ENCODE measurements around the gene COX5B.

The COX5B gene

DNA sequence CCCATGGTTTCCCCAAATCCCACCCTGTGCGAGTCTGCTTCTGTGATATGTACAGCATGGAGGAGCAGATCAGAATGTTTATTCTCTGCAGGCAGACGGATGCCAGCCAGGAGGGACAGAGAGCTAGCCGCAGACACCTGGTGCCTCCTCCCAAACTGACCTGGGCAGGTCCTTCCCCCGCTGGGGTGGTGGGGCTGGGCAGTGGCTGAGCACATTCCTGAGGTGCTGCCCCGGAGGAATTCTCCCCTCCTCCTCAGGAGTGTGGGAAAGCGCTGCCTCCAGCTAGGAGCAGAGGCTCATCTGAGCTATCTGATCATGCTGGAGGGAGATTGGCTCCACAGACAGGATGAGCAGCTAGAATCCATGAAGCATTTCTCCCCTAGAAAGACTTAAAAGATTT lies 45.3 kb downstream of the COX5B start:
- no peak for DNase-seq (ENCODE audit: low spot score)
- H3K4me3 ChIP-seq, result no peak overlapping the region
- TF ChIP-seq, protein P1, sequence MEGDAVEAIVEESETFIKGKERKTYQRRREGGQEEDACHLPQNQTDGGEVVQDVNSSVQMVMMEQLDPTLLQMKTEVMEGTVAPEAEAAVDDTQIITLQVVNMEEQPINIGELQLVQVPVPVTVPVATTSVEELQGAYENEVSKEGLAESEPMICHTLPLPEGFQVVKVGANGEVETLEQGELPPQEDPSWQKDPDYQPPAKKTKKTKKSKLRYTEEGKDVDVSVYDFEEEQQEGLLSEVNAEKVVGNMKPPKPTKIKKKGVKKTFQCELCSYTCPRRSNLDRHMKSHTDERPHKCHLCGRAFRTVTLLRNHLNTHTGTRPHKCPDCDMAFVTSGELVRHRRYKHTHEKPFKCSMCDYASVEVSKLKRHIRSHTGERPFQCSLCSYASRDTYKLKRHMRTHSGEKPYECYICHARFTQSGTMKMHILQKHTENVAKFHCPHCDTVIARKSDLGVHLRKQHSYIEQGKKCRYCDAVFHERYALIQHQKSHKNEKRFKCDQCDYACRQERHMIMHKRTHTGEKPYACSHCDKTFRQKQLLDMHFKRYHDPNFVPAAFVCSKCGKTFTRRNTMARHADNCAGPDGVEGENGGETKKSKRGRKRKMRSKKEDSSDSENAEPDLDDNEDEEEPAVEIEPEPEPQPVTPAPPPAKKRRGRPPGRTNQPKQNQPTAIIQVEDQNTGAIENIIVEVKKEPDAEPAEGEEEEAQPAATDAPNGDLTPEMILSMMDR (IDR thresholded peaks at IDR 0.05), result no peak
- H3K27ac ChIP-seq, result no peak overlapping the region

DNA sequence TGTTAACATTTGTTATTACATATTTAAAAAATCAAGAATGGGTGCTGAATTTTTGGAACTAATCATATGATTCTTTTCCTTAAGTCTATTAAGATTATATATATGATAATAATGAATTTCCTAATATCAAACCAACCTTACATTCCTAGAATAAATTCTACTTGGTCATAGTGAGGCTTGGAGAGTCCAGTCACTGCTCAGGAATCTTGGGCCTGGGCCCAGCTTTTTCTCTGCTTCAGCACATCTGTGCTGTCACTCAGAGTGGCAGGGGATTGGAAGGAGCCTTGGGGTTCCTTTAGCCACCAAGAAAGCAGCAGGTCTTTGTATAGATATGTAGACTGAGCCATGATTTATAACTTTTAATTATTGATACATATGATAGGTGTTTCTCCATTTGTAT lies 47.6 kb downstream of the COX5B start:
- DNase-seq (ENCODE audit: low spot score), result no peak
- no peak overlapping the region for H3K27ac ChIP-seq
- H3K4me3 ChIP-seq, result no peak overlapping the region
- TF ChIP-seq, protein P1 (IDR thresholded peaks at IDR 0.05), result no peak

DNA sequence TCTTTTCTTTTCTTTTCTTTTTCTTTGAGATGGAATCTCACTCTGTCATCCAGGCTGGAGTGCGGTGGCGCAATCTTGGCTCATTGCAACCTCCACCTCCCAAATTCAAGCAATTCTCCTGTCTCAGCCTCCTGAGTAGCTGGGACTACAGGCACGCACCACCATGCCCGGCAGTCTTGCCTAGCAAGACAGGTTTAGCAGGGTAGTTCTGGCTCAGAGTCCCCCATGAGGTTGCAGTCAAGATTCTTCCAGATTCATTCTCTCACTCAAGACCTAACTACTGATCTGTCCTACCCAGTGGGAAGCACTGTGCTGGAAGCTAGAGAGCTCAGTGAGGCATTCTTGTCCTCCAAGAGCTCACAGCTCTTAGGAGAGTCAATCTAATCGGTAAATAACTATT lies 49.9 kb downstream of the COX5B start:
- no peak overlapping the region for H3K4me3 ChIP-seq
- H3K27ac ChIP-seq, result no peak overlapping the region
- TF ChIP-seq, protein P1 (IDR thresholded peaks at IDR 0.05), result no peak
- DNase-seq (ENCODE audit: low spot score), result no peak

DNA sequence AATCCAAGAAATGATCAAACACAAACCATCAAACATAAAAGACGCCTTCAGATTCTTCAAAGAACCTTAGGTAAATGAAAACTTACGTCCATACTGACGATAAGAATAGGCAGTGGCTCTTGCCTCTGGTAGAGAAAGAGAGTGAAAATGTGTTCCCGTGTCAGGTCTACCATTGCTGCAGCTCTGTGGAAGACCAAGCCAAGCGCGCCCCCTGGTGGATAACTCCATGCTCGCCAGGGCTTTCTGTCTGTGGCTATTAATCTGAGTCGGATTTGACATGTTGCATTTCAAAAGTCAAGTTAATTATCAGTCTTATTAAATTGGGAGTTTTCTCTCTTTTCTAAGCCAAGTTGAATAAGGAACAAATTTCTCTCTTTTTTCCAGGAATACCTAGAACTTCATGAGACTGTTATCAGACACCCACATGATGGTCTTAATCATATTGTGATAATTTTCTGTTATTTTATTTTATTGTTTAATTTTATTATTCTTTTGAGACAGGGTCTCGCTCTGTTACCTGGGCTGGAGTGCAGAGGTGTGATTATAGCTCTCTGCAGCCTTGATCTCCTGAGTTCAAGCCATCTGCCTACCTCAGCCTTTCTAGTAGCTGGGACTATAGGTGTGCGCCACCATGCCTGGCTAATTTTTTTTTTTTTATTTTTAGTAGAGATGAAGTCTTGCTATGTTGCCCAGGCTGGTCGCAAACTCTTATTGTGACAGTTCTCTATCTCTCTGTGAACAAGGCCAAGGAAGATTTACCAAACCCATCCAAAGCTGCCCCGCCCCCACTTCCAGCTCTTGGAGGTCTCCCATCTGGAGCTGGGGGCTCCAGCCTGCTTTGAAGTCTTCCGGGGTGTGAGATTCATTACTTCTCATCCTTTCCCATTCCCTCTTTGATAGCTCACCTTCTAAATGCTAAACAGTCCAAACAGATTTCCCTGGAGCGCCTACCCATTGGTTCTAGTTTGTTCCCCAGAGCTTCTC lies 51.7 kb downstream of the COX5B start:
- peak; percentile 91 for DNase-seq (ENCODE audit: low spot score)
- Histone ChIP-seq H3K27ac (no peak overlapping the region), H3K4me3 (peak overlapping the region; percentile 13)
- TF ChIP-seq, protein P1 (IDR thresholded peaks at IDR 0.05), result peak; percentile 81

Measured in coronary artery (tissue), 2 donors.